H1 (cell line): ENCODE measurements around the gene KIF22. TPM values are rescaled to one million over a fixed set of nuclear protein-coding genes. Genes with fewer than 3 reads are reported as not detected.

ENCODE experiments used
- CTCF ChIA-PET: fragments of 300-600 bp; sonication (Branson Sonifier 250); formaldehyde crosslinking; loops from one replicate; lab custom pipeline; 2021; ENCODE audit not compliant: partially characterized antibody; lab: Charles Lee
- POLR2A ChIA-PET: fragments of 300-600 bp; sonication (Branson Sonifier 250); formaldehyde crosslinking; loops from one replicate; lab custom pipeline; 2021; ENCODE audit warnings: inconsistent platforms; ENCODE audit not compliant: partially characterized antibody; lab: Charles Lee
- DNase-seq, 2 experiments: peaks; one replicate each; pipeline versions ENCODE4 v3.0.0 to v3.0.0-alpha.2; 2010 to 2022; ENCODE audit warnings: low spot score in 2 of 2, low read depth in 1 of 2, mixed read lengths in 1 of 2
- FAIRE-seq: peaks from 2 replicates; lab custom pipeline; 2011; peaks lifted over from hg19 to GRCh38; lab: Jason Lieb, UNC
- H2AFZ ChIP-seq: 2 replicates; pipeline ENCODE4 v1.8.1; 2012; ENCODE audit warnings: low read length, inconsistent platforms
- H2AK5ac ChIP-seq: 2 replicates; pipeline ENCODE4 v1.6.1; 2013; ENCODE audit warnings: low read depth, low read length
- H2BK120ac ChIP-seq: replicated peaks from 2 replicates; pipeline ENCODE3; 2013; ENCODE audit warnings: low read depth, low read length, inconsistent platforms
- H2BK12ac ChIP-seq: 2 replicates; pipeline ENCODE4 v1.6.1; 2013; ENCODE audit warnings: low read depth, low read length
- H2BK15ac ChIP-seq: 2 replicates; pipeline ENCODE4 v1.6.1; 2013; ENCODE audit warnings: low read length
- H2BK20ac ChIP-seq: 2 replicates; pipeline ENCODE4 v1.6.1; 2013; ENCODE audit warnings: low read length
- H2BK5ac ChIP-seq: 2 replicates; pipeline ENCODE4 v1.6.1; 2013; ENCODE audit warnings: low read depth, low read length
- H3K14ac ChIP-seq: 2 replicates; pipeline ENCODE4 v1.6.1; 2013; ENCODE audit warnings: inconsistent platforms; ENCODE audit not compliant: insufficient read length
- H3K18ac ChIP-seq: 2 replicates; pipeline ENCODE4 v1.6.1; 2013; ENCODE audit warnings: low read length; ENCODE audit errors: extremely low read depth
- H3K23ac ChIP-seq: 2 replicates; pipeline ENCODE4 v1.6.1; 2013; ENCODE audit warnings: inconsistent platforms; ENCODE audit not compliant: insufficient read length
- H3K23me2 ChIP-seq: 2 replicates; pipeline ENCODE4 v1.6.1; 2013; ENCODE audit warnings: low read depth, low read length
- H3K27ac ChIP-seq: 2 replicates; pipeline ENCODE4 v1.6.1; 2011; ENCODE audit warnings: low read depth, low read length, inconsistent platforms
- H3K27me3 ChIP-seq, 4 experiments: replicated peaks in 1 of 4; 1 replicate in 1 of 4; 2 replicates in 3 of 4; pipeline versions ENCODE4 v1.6.1 to v1.8.1; 2011 to 2013; ENCODE audit warnings: low read length in 3 of 4, mild to moderate bottlenecking in 3 of 4, inconsistent platforms in 2 of 4, mixed read lengths in 2 of 4, moderate library complexity in 1 of 4; ENCODE audit not compliant: control insufficient read depth in 3 of 4, insufficient read depth in 3 of 4; ENCODE audit errors: extremely low read depth in 1 of 4
- H3K36me3 ChIP-seq, 4 experiments: 2 replicates each; pipeline versions ENCODE4 v1.6.1 to v1.8.1; 2011 to 2013; ENCODE audit warnings: mild to moderate bottlenecking in 4 of 4, low read length in 3 of 4, moderate library complexity in 2 of 4, control low read depth in 1 of 4, inconsistent platforms in 1 of 4; ENCODE audit not compliant: insufficient read depth in 4 of 4, control insufficient read depth in 2 of 4
- H3K4ac ChIP-seq: replicated peaks from 2 replicates; pipeline ENCODE3; 2013; ENCODE audit warnings: low read length, low read depth, mixed read lengths, inconsistent platforms; ENCODE audit not compliant: insufficient read length
- H3K4me1 ChIP-seq, 4 experiments: replicated peaks in 1 of 4; 1 replicate in 1 of 4; 2 replicates in 3 of 4; pipeline versions ENCODE4 v1.6.1 to v1.8.1; 2011 to 2013; ENCODE audit warnings: low read length in 3 of 4, inconsistent platforms in 2 of 4, mixed read lengths in 1 of 4; ENCODE audit not compliant: insufficient read depth in 4 of 4, control insufficient read depth in 3 of 4
- H3K4me2 ChIP-seq, 2 experiments: 2 replicates each; pipeline versions ENCODE4 v1.6.1 to v1.8.1; 2011 to 2013; ENCODE audit warnings: low read depth in 2 of 2, low read length in 2 of 2, control low read depth in 1 of 2, inconsistent platforms in 1 of 2, mild to moderate bottlenecking in 1 of 2; ENCODE audit not compliant: insufficient read depth in 1 of 2
- H3K4me3 ChIP-seq, 4 experiments: fragments of 200-600, 300-600 bp in 1 of 4; sonication (generic), shearing (Covaris generic), sonication (Bioruptor Twin) in 1 of 4; 2 replicates each; pipeline versions ENCODE4 v1.5.1 to v1.8.1; 2011 to 2016; ENCODE audit warnings: low read length in 4 of 4, low read depth in 3 of 4, control low read depth in 2 of 4, inconsistent platforms in 2 of 4, mild to moderate bottlenecking in 2 of 4, mixed read lengths in 1 of 4, moderate library complexity in 1 of 4; ENCODE audit not compliant: insufficient read depth in 2 of 4; ENCODE audit errors: extremely low read depth in 1 of 4
- H3K56ac ChIP-seq: replicated peaks from 2 replicates; pipeline ENCODE3; 2013; ENCODE audit warnings: low read depth, mild to moderate bottlenecking, mixed read lengths, low read length, inconsistent platforms; ENCODE audit not compliant: insufficient read length
- H3K79me1 ChIP-seq: 2 replicates; pipeline ENCODE4 v1.6.1; 2013; ENCODE audit warnings: low read depth, low read length, control low read depth
- H3K79me2 ChIP-seq, 2 experiments: 2 replicates each; pipeline versions ENCODE4 v1.6.1 to v1.8.1; 2012 to 2013; ENCODE audit warnings: low read length in 2 of 2, mild to moderate bottlenecking in 2 of 2, inconsistent platforms in 1 of 2; ENCODE audit not compliant: insufficient read depth in 2 of 2, control insufficient read depth in 1 of 2
- H3K9ac ChIP-seq, 4 experiments: replicated peaks in 1 of 4; 1 replicate in 1 of 4; 2 replicates in 3 of 4; pipeline versions ENCODE4 v1.6.1 to v1.8.1; 2011 to 2013; ENCODE audit warnings: low read depth in 3 of 4, low read length in 3 of 4, control low read depth in 2 of 4, mild to moderate bottlenecking in 2 of 4, moderate library complexity in 2 of 4, inconsistent platforms in 1 of 4; ENCODE audit errors: extremely low read depth in 1 of 4
- H3K9me3 ChIP-seq, 2 experiments: 2 replicates each; pipeline versions ENCODE4 v1.6.1 to v1.8.1; 2012 to 2013; ENCODE audit warnings: mild to moderate bottlenecking in 2 of 2, moderate library complexity in 2 of 2, control low read depth in 1 of 2, inconsistent platforms in 1 of 2, low read depth in 1 of 2, low read length in 1 of 2, mixed read lengths in 1 of 2; ENCODE audit not compliant: insufficient read depth in 2 of 2
- H4K20me1 ChIP-seq, 2 experiments: replicated peaks in 1 of 2; 2 replicates each; pipeline versions ENCODE3 to v1.8.1; 2011 to 2013; ENCODE audit warnings: inconsistent platforms in 2 of 2, low read length in 2 of 2, mild to moderate bottlenecking in 1 of 2; ENCODE audit not compliant: insufficient read depth in 2 of 2, control insufficient read depth in 1 of 2
- H4K5ac ChIP-seq: 2 replicates; pipeline ENCODE4 v1.6.1; 2013; ENCODE audit warnings: low read length, low read depth, mixed read lengths, inconsistent platforms; ENCODE audit not compliant: insufficient read length
- H4K8ac ChIP-seq: 2 replicates; pipeline ENCODE4 v1.8.0; 2013; ENCODE audit warnings: mild to moderate bottlenecking, moderate library complexity, low read length, inconsistent platforms; ENCODE audit not compliant: insufficient read depth; ENCODE audit errors: extremely low read depth
- H4K91ac ChIP-seq: replicated peaks from 2 replicates; pipeline ENCODE3; 2013; ENCODE audit warnings: low read length, mixed read lengths, inconsistent platforms; ENCODE audit not compliant: insufficient read length
- EP300 ChIP-seq, 2 experiments: IDR thresholded peaks; 1 replicate in 1 of 2; 2 replicates in 1 of 2; pipeline ENCODE4 v1.6.1; 2011 to 2012; ENCODE audit warnings: low read depth in 2 of 2, low read length in 2 of 2, mild to moderate bottlenecking in 2 of 2, borderline replicate concordance in 1 of 2, inconsistent platforms in 1 of 2, moderate library complexity in 1 of 2
- POLR2AphosphoS5 ChIP-seq: IDR thresholded peaks from 2 replicates; pipeline ENCODE4 v1.6.1; 2011; ENCODE audit warnings: low read depth, low read length
- SIRT6 ChIP-seq: IDR thresholded peaks from one replicate; pipeline ENCODE4 v1.7.1; 2012; ENCODE audit warnings: low read length, inconsistent platforms
- YY1 ChIP-seq: IDR thresholded peaks from 2 replicates; pipeline ENCODE4 v1.6.1; 2011; ENCODE audit warnings: low read depth, mild to moderate bottlenecking, low read length
- WGBS, 2 experiments: shearing (Covaris generic) in 1 of 2; methylation state at CpG; one replicate each; pipeline versions ENCODE4 v1.1.6 to v1.1.7; 2013 to 2015; ENCODE audit warnings: low lambda C conversion rate in 2 of 2, mixed read lengths in 2 of 2, inconsistent platforms in 1 of 2, low coverage in 1 of 2, missing lambda C conversion rate in 1 of 2; ENCODE audit not compliant: insufficient replicate concordance in 2 of 2, insufficient coverage in 1 of 2, insufficient read length in 1 of 2; ENCODE audit errors: extremely low coverage in 1 of 2, missing lambda C conversion rate in 1 of 2; 5-methylcytosine and 5-hydroxymethylcytosine counted together
- polyA plus RNA-seq, 7 experiments: library from polyadenylated mRNA; depleted of rRNA in 3 of 7; stranded (reverse) in 5 of 7; unstranded in 2 of 7; fragments of >200 nt in 5 of 7; fragments of 200-250 nt in 2 of 7; gene quantifications; 1 replicate in 5 of 7; 2 replicates in 1 of 7; 4 replicates in 1 of 7; pipeline versions ENCODE4 v1.2.1 to v1.2.3, GENCODE V29; 2011 to 2013; ENCODE audit warnings: missing spikeins in 2 of 7, mixed read lengths in 2 of 7
- total RNA-seq: library from RNA; stranded (reverse); fragmentation: NEBNext Ultra II Directional; extraction: Animal tissue kit (Norgen Biotek cat#: 25700); gene quantifications from 2 replicates; pipeline ENCODE4 v1.2.1, GENCODE V29; 2021

Gene KIF22
- total and polyA plus RNA-seq, 2 of the 8 experiments (the other 6 are each of a cell fraction or from before 2014, with no cell fraction given) = 139 to 142 TPM

GRCh38 chr16:29802416-29802935, 11.9 kb downstream of the KIF22 start:
- 96% methylated on average over 8 of the region's 8 CpGs; no CpG with 5 or more reads in 1 of the 2 experiments for WGBS, 2 experiments
- POLR2A ChIA-PET = interaction anchor here (0.8 to 6.5 kb wide), 9 partner anchors 8 to 106 kb away, joined by 3 to 58 read pairs (median 4); partner anchors contain the start of genes KIF22 and PRRT2

More at GRCh38 chr16:29802416-29802935, 11.9 kb downstream of the KIF22 start:
- no peak overlapping the region for H2BK120ac ChIP-seq
- no peak overlapping the region for H3K27ac ChIP-seq
- H2AK5ac ChIP-seq = no peak overlapping the region
- peaks cover 40 to 61% (median 50%) of the 10 kb centered on the region in 4 experiments for H3K36me3 ChIP-seq
- no peaks in the 10 kb centered on the region for H3K27me3 ChIP-seq
- TF ChIP-seq YY1 (no peak), POLR2AphosphoS5 (peak; percentile 17; the same call in 1 of the 2 replicates), EP300 (IDR thresholded peaks at IDR 0.05; ENCODE audit: borderline replicate concordance in 1 of 2, low read depth in 2 of 2, low read length in 2 of 2) (no peak), SIRT6 (no peak)
- TF ChIP-seq, all 59 proteins: peak for 1
- no peak overlapping the region for H3K9ac ChIP-seq
- no peak overlapping the region for H4K91ac ChIP-seq
- no peak overlapping the region for H2AFZ ChIP-seq
- no peak for DNase-seq
- no peak overlapping the region for H3K23ac ChIP-seq
- no peak overlapping the region for H3K4ac ChIP-seq
- H2BK12ac ChIP-seq = no peak overlapping the region
- no peak overlapping the region for H3K4me3 ChIP-seq
- H3K79me2 ChIP-seq = peaks cover 0 to 4% of the 10 kb centered on the region in 2 experiments; a peak in 2 of 4 replicates
- no peak overlapping the region for H2BK20ac ChIP-seq
- FAIRE-seq = no peak
- peaks cover 0 to 17% (median 9%) of the 10 kb centered on the region in 4 experiments; a peak in 6 of 7 replicates for H3K4me1 ChIP-seq
- CTCF ChIA-PET = interaction anchor here (1.0 to 4.4 kb wide), 6 partner anchors 12 to 103 kb away, joined by 3 to 23 read pairs (median 6); partner anchors contain the start of genes KIF22 and PAGR1
- H3K18ac ChIP-seq = no peak overlapping the region
- H3K56ac ChIP-seq = no peak overlapping the region
- H4K20me1 ChIP-seq = peaks cover 0 to 5% of the 10 kb centered on the region in 2 experiments
- peaks cover 3% of the 10 kb centered on the region; the same call in 1 of the 2 replicates for H3K23me2 ChIP-seq
- no peak overlapping the region for H4K8ac ChIP-seq
- H4K5ac ChIP-seq = no peak overlapping the region
- H2BK15ac ChIP-seq = no peak overlapping the region
- no peak overlapping the region for H3K14ac ChIP-seq
- H3K9me3 ChIP-seq = no peaks in the 10 kb centered on the region
- no peaks in the 10 kb centered on the region for H3K79me1 ChIP-seq
- H3K4me2 ChIP-seq = no peak overlapping the region
- no peak overlapping the region for H2BK5ac ChIP-seq
